ENCODE measurements around the gene EEF1AKMT2.
"Not testable (repeated sequence)": the region's sequence is repeated elsewhere in the genome, so short reads cannot be mapped to it uniquely, and the experiment has no call there.

Gene EEF1AKMT2

GRCh38 chr10:124747745-124748144, 43.9 kb downstream of the EEF1AKMT2 start:
- Histone ChIP-seq H4K20me1 (ENCODE audit: low read depth, low read length) (no peaks in the 10 kb centered on the region), H3K4me3 (ENCODE audit: insufficient read depth, low read length, poor library complexity, severe bottlenecking) (no peak overlapping the region), H3F3A (ENCODE audit: insufficient read depth) (peaks cover 25% of the 10 kb centered on the region), H3K9ac (ENCODE audit: low read length) (no peak overlapping the region), H3K9me2 (replicated peaks; ENCODE audit: insufficient read depth, low read length) (no peaks in the 10 kb centered on the region), H3K79me2 (ENCODE audit: insufficient read depth, low read length) (peaks cover 15% of the 10 kb centered on the region), H2AFZ (ENCODE audit: low read depth, low read length, severe bottlenecking) (no peak overlapping the region), H3K27ac (ENCODE audit: low read depth, low read length) (no peak overlapping the region), H3K36me3 (ENCODE audit: low read length) (no peaks in the 10 kb centered on the region), H3K9me3 (ENCODE audit: insufficient read depth, low read length) (no peaks in the 10 kb centered on the region), H3K27me3 (ENCODE audit: low read length) (no peaks in the 10 kb centered on the region), H3K4me2 (ENCODE audit: low read depth, low read length, poor library complexity, severe bottlenecking) (no peak overlapping the region)
- TF ChIP-seq CTCF (IDR thresholded peaks at IDR 0.05; ENCODE audit: insufficient read depth, low read length, poor library complexity, severe bottlenecking) (no peak), EZH2phosphoT487 (conservative IDR thresholded peaks at IDR 0.05; ENCODE audit: low read length) (no peak)

GRCh38 chr10:124746992-124747391, 44.7 kb downstream of the EEF1AKMT2 start:
- no peak overlapping the region for H2AFZ ChIP-seq (ENCODE audit: low read depth, low read length, severe bottlenecking)
- TF ChIP-seq EZH2phosphoT487 (conservative IDR thresholded peaks at IDR 0.05; ENCODE audit: low read length) (no peak), CTCF (IDR thresholded peaks at IDR 0.05; ENCODE audit: insufficient read depth, low read length, poor library complexity, severe bottlenecking) (no peak)

GRCh38 chr10:124746447-124746846, 45.2 kb downstream of the EEF1AKMT2 start:
- not testable (repeated sequence) for H4K20me1 ChIP-seq (ENCODE audit: low read depth, low read length); H2AFZ ChIP-seq (ENCODE audit: low read depth, low read length, severe bottlenecking); H3K9me2 ChIP-seq (replicated peaks; ENCODE audit: insufficient read depth, low read length); H3K9ac ChIP-seq (ENCODE audit: low read length); H3K4me2 ChIP-seq (ENCODE audit: low read depth, low read length, poor library complexity, severe bottlenecking); H3K36me3 ChIP-seq (ENCODE audit: low read length); H3K9me3 ChIP-seq (ENCODE audit: insufficient read depth, low read length); H3K27me3 ChIP-seq (ENCODE audit: low read length); H3K4me3 ChIP-seq (ENCODE audit: insufficient read depth, low read length, poor library complexity, severe bottlenecking)
- Histone ChIP-seq H3K27ac (ENCODE audit: low read depth, low read length) (peak overlapping the region; percentile 65; the same call in 1 of the 2 replicates), H3K79me2 (ENCODE audit: insufficient read depth, low read length) (peaks cover 28% of the 10 kb centered on the region), H3F3A (ENCODE audit: insufficient read depth) (peaks cover 38% of the 10 kb centered on the region)

More at GRCh38 chr10:124746992-124747391, 44.7 kb downstream of the EEF1AKMT2 start:
- no peak overlapping the region for H3K27ac ChIP-seq (ENCODE audit: low read depth, low read length)
- no peak overlapping the region for H3K4me3 ChIP-seq (ENCODE audit: insufficient read depth, low read length, poor library complexity, severe bottlenecking)
- no peak overlapping the region for H3K4me2 ChIP-seq (ENCODE audit: low read depth, low read length, poor library complexity, severe bottlenecking)
- no peaks in the 10 kb centered on the region for H3K27me3 ChIP-seq (ENCODE audit: low read length)
- no peaks in the 10 kb centered on the region for H3K9me3 ChIP-seq (ENCODE audit: insufficient read depth, low read length)
- H3K79me2 ChIP-seq (ENCODE audit: insufficient read depth, low read length) = peaks cover 22% of the 10 kb centered on the region
- no peak overlapping the region for H3K9ac ChIP-seq (ENCODE audit: low read length)
- no peaks in the 10 kb centered on the region for H3K9me2 ChIP-seq (replicated peaks; ENCODE audit: insufficient read depth, low read length)
- H4K20me1 ChIP-seq (ENCODE audit: low read depth, low read length) = no peaks in the 10 kb centered on the region
- H3F3A ChIP-seq (ENCODE audit: insufficient read depth) = peaks cover 32% of the 10 kb centered on the region
- H3K36me3 ChIP-seq (ENCODE audit: low read length) = no peaks in the 10 kb centered on the region

GRCh38 chr10:124745673-124746072, 46.0 kb downstream of the EEF1AKMT2 start:
- H3K9ac ChIP-seq (ENCODE audit: low read length) = peak overlapping the region; percentile 98
- no peaks in the 10 kb centered on the region for H3K9me2 ChIP-seq (replicated peaks; ENCODE audit: insufficient read depth, low read length)
- no peak overlapping the region for H3K4me3 ChIP-seq (ENCODE audit: insufficient read depth, low read length, poor library complexity, severe bottlenecking)
- H3K36me3 ChIP-seq (ENCODE audit: low read length) = no peaks in the 10 kb centered on the region
- H4K20me1 ChIP-seq (ENCODE audit: low read depth, low read length) = no peaks in the 10 kb centered on the region
- H3K27ac ChIP-seq (ENCODE audit: low read depth, low read length) = peak overlapping the region; percentile 65
- no peaks in the 10 kb centered on the region for H3K27me3 ChIP-seq (ENCODE audit: low read length)
- no peak overlapping the region for H2AFZ ChIP-seq (ENCODE audit: low read depth, low read length, severe bottlenecking)
- peaks cover 35% of the 10 kb centered on the region for H3K79me2 ChIP-seq (ENCODE audit: insufficient read depth, low read length)
- TF ChIP-seq EZH2phosphoT487 (conservative IDR thresholded peaks at IDR 0.05; ENCODE audit: low read length) (no peak), CTCF (IDR thresholded peaks at IDR 0.05; ENCODE audit: insufficient read depth, low read length, poor library complexity, severe bottlenecking) (peak; percentile 41)
- H3K9me3 ChIP-seq (ENCODE audit: insufficient read depth, low read length) = no peaks in the 10 kb centered on the region
- peaks cover 44% of the 10 kb centered on the region for H3F3A ChIP-seq (ENCODE audit: insufficient read depth)
- peak overlapping the region; percentile 54 for H3K4me2 ChIP-seq (ENCODE audit: low read depth, low read length, poor library complexity, severe bottlenecking)

Measured in SU-DHL-6 (cell line).